ENCODE measurements around the gene VLDLR.

VLDLR gene

GRCh38 chr9:2618289-2618688 is 3.3 kb upstream of the VLDLR start:
- DNase-seq (ENCODE audit: low read depth): no peak
- TF ChIP-seq CTCF (IDR thresholded peaks at IDR 0.05; ENCODE audit: low read depth, low read length, missing control alignments): no peak
- no peak overlapping the region for H3K4me3 ChIP-seq (ENCODE audit: low read depth, low read length)

- TF ChIP-seq CTCF (IDR thresholded peaks at IDR 0.05; ENCODE audit: low read depth, low read length, missing control alignments): no peak
- peak overlapping the region; percentile 78 for H3K4me3 ChIP-seq (ENCODE audit: low read depth, low read length)
- DNase-seq (ENCODE audit: low read depth): no peak
These were observed 467 bp upstream of the VLDLR start for GRCh38 chr9:2620919-2621721.

GRCh38 chr9:2622461-2623287 is 1.1 kb downstream of the VLDLR start:
- DNase-seq (ENCODE audit: low read depth): no peak
- no peak for TF ChIP-seq CTCF (IDR thresholded peaks at IDR 0.05; ENCODE audit: low read depth, low read length, missing control alignments)
- H3K4me3 ChIP-seq (ENCODE audit: low read depth, low read length): peak overlapping the region; percentile 78

GRCh38 chr9:2623288-2624050 is 1.9 kb downstream of the VLDLR start:
- no peak for DNase-seq (ENCODE audit: low read depth)
- peak overlapping the region; percentile 78 for H3K4me3 ChIP-seq (ENCODE audit: low read depth, low read length)
- no peak for TF ChIP-seq CTCF (IDR thresholded peaks at IDR 0.05; ENCODE audit: low read depth, low read length, missing control alignments)

- no peak for TF ChIP-seq CTCF (IDR thresholded peaks at IDR 0.05; ENCODE audit: low read depth, low read length, missing control alignments)
- DNase-seq (ENCODE audit: low read depth): no peak
- no peak overlapping the region for H3K4me3 ChIP-seq (ENCODE audit: low read depth, low read length)
These were observed 2.6 kb downstream of the VLDLR start for GRCh38 chr9:2624051-2624682.

GRCh38 chr9:2625427-2625826 is 3.8 kb downstream of the VLDLR start:
- no peak for DNase-seq (ENCODE audit: low read depth)
- no peak overlapping the region for H3K4me3 ChIP-seq (ENCODE audit: low read depth, low read length)
- TF ChIP-seq CTCF (IDR thresholded peaks at IDR 0.05; ENCODE audit: low read depth, low read length, missing control alignments): no peak

Measured in GM12864 (cell line).